Measurements from ENCODE around the gene SUPT6H.
"Not testable (repeated sequence)": the region's sequence is repeated elsewhere in the genome, so short reads cannot be mapped to it uniquely, and the experiment has no call there.

SUPT6H gene

DNA sequence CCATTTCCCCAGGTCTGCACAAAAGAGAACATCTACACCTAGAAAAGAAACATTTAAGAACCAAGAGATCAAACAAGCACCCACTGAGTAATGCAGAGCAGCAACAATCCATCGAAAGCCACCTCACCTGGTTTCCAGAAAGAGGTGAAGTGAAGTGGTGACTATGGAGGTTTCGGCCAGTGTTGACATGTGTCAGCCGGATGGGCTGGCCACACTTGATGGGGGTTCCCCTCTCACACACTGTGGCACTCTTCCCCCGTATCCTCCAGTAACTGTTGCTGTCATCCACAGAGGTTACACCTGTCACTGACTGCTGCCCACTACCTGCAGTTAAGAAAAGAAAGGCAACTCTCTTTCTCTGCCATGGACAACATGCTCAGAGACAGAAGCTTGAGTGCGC is 6.8 kb upstream of the SUPT6H start:
- no peak for DNase-seq

DNA sequence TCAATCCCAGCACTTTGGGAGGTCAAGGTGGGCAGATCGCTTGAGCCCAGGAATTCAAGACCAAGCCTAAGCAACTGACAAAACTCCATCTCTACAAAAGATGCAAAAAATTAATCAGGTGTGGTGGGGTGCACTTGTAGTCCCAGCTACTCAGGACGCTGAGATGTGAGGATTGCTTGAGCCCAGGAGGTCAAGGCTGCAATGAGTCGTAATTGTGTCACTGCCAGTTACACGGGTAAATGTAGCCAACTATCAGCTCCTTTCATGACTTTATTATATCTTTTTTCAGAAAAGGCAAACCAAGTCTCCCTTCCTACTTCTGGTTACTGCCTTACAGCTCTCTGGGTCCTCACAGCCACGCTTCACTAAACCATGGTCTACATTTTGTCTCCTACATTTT is 4.2 kb upstream of the SUPT6H start:
- no peak for DNase-seq

DNA sequence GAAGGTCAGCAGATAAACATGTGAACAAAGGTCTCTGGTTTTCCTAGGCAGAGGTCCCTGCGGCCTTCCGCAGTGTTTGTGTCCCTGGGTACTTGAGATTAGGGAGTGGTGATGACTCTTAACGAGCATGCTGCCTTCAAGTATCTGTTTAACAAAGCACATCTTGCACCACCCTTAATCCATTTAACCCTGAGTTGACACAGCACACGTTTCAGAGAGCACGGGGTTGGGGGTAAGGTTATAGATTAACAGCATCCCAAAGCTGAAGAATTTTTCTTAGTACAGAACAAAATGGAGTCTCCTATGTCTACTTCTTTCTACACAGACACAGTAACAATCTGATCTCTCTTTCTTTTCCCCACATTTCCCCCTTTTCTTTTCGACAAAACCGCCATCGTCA is 3.7 kb upstream of the SUPT6H start:
- not testable (repeated sequence) for DNase-seq

DNA sequence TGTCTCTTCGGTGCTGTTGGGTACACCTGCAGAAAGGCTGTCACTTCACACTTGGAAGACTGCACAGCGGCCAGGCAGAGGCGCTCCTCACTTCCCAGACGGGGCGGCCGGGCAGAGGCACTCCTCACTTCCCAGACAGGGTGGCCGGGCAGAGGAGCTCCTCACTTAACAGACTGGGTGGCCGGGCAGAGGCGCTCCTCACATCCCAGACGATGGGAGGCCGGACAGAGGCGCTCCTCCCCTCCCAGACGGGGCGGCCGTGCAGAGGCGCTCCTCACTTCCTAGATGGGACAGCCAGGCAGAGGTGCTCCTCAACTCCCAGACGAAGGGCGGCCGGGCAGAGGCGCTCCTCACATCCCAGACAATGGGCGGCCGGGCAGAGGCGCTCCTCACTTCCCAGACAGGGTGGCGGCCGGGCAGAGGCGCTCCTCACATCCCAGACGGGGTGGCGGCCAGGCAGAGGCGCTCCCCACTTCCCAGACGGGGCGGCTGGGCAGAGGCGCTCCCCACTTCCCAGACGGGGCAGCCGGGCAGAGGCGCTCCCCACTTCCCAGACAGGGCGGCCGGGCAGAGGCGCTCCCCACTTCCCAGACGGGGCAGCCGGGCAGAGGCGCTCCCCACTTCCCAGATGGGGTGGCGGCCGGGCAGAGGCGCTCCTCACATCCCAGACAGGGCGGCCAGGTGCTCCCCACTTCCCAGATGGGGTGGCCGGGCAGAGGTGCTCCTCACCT is 3.1 kb upstream of the SUPT6H start:
- not testable (repeated sequence) for DNase-seq

DNA sequence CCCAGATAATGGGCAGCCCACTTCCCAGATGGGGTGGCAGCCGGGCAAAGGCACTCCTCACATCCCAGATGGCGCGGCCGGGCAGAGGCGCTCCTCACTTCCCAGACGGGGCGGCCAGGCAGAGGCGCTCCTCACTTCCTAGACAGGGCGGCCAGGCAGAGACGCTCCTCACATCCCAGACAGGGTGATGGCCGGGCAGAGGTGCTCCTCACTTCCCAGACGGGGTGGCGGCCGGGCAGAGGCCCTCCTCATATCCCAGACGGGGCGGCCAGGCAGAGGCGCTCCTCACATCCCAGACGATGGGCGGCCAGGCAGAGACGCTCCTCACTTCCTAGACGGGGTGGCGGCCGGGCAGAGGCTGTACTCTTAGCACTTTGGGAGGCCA is 2.5 kb upstream of the SUPT6H start:
- DNase-seq, result not testable (repeated sequence)

DNA sequence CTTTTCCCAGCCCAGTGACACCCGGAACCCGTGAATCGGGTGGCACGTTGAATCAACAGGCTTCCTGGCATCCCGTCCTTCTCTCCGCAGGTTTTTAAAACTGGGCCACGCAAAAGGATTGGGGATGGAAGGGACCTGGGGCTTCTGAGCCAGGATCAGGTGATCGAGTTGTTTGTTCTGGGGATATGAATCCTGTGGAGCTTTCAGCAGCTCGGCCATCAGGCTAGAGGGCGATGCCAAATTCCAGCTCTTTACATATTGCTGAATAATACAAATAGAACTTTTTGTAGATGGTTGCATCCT is 473 bp downstream of the SUPT6H start:
- DNase-seq, result no peak

DNA sequence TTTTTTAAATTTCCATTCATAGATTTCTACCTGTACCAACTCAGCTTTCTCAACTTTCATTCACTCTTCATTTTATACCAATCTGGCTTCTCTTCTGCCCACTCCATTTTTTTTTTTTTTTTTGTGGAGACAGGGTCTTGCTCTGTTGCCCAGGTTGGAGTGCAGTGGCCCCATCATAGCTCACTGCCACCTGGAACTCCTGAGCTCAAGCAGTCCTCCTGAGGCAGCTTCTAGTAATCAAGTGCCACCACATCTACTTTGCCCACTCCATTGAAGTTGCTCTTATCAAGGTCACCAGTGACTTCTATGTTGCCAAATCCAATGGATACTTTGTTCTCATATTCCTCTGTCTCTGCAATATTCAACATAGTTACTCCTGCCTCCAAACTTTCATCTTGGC is 1.7 kb downstream of the SUPT6H start:
- DNase-seq, result no peak

DNA sequence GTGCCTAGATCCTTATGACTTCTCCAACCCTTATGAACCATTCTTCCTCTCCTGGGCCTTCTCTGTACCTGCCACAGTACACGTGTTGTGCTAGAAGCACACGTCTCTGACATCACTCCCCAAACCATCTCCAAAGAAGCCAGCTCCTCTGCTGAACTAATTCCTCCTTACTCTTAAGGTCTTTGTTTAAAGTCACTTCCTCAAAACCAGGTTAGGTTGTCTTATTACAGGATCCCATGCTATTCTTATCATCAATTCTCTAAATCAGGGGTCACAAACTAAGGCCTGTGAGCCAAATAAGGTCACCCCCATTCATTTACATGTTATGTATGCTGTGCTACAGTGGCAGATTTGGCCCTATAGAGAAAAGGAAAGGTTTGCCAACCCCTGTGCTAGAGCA is 4.0 kb downstream of the SUPT6H start:
- DNase-seq, result no peak

DNA sequence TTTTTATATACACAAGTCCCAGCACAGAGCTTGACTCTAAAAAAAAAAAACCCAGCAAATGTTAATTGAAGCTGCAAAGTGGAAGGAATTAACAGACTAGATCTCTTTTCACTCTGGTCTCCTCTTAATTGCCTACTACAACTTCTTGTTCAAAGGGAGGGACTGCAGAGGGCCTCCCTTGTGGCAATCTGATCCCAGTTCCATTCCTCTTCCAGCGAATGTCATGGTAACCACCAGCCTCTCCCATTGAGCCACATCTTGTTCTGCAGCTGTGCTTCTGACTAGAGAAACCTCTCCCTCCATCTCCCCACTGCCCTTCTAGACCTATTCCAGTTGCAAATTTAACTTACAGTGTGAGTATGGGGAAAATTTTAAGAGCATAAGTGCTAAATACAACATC is 5.9 kb downstream of the SUPT6H start:
- DNase-seq, result no peak

DNA sequence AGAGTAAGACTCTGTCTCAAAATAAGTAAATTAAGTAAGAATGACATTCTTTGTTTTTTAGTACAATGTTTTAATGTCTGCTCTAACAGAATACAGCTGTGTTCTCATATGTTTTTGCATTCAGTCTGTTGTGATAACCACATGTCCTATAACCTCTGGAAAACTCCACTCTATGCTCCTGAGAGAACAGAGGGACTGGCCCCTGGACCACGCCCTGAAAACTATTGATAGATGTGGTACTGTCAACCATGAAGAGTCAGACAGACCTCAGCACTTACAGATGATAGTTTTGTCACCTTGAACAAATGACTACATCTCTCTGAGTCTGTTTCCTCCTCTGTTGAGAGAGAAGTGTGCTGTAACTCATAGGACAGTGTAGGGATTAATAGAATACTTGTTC is 7.9 kb downstream of the SUPT6H start:
- no peak for DNase-seq

DNA sequence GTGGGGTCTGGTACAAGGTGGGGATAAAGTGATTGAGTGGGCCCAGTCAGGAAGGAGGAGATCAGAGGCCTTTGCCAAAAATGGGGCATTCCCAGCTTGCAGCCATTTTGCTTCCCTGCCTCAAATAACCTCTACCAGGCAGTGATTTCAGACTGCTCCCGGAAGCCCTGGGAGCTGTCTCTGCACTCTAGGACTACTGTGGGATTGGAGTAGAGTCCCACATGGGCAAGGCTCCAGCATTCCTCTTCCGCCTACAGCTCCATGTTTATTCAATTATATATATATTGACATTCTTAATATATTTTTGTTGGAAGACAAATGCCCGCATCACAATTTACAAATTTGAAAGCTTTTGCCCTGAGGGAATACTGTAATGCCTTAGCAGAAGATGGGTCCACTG is 13.5 kb downstream of the SUPT6H start:
- no peak for DNase-seq

DNA sequence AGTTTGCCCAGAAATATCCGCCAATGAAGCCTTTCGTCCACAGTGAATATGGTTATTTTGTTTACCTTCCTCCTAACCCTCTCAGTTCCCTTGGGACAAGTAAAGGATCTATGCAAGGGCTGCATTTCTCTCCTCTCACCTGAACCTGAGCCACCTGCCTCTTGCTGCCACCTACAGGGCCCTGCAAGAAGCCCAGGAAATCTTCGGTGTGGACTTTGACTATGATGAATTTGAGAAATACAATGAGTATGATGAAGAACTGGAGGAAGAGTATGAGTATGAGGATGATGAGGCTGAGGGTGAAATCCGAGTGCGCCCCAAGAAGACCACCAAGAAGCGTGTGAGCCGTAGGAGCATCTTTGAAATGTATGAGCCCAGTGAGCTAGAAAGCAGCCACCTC is 14.0 kb downstream of the SUPT6H start:
- DNase-seq, result no peak

DNA sequence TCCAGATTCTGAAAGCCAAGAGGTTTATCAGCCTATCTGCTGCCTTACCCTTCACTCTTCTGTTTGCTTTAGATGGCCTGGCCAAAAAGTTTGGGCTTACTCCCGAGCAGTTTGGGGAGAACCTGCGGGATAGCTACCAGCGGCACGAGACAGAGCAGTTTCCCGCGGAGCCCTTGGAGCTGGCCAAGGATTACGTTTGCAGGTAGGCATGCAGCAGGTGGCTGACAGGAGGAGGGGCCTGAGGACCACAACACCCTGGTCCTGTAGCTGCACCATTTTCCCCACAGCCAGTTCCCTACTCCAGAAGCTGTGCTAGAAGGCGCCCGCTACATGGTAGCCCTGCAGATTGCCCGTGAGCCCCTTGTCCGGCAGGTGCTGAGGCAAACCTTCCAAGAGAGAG is 20.6 kb downstream of the SUPT6H start:
- DNase-seq, result no peak

DNA sequence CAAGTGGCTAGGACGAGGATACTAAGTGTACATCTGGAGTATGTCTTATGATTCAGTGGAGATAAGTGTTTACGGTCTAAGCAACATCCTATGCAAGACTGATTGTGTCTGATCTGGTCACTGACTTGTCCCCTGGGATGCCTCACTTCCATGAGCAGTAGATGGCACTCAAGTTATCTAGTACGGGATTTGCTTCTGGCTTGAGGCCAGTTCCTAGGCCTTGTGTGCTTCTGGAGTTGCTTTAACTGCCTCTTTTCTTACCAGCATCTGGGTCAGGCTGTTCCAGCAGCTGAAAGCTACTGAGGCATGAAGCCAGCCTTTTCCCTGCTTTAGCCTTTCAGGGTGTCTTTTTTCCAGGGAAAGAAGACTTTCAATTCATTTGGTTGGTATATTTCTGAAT is 23.0 kb downstream of the SUPT6H start:
- DNase-seq, result no peak

DNA sequence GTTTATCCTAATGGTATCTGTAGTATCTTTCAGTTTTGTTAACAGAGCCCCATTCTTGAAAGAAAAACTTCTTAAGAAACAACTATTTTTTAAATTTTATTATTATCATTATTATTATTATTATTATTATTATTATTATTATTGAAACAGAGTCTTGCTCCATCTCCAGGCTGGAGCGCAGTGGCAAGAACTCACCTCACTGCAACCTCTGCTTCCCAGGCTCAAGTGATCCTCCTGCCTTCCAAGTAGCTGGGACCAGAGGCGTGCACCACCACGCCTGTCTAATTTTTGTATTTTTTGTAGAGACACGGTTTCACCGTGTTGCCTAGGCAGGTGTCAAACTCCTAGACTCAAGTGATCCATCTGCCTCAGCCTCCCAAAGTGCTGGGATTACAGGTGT is 23.4 kb downstream of the SUPT6H start:
- DNase-seq, result no peak

DNA sequence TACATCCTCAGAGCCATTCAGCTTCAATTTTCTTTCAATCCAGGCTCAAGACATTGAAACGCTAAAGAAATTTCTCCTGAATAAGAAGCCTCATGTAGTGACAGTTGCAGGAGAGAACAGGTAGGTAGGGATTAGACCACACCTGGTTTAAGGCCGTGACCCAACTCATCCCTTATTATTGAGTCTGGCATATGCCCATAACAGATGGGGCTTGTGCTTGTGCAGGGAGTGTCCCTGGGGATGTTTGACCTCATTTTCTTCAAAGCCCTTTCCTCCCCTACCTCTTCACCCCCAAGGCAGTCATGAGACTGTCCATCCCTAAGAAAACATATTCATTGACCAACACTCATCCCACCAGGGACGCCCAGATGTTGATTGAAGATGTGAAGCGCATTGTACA is 24.3 kb downstream of the SUPT6H start:
- DNase-seq, result no peak

DNA sequence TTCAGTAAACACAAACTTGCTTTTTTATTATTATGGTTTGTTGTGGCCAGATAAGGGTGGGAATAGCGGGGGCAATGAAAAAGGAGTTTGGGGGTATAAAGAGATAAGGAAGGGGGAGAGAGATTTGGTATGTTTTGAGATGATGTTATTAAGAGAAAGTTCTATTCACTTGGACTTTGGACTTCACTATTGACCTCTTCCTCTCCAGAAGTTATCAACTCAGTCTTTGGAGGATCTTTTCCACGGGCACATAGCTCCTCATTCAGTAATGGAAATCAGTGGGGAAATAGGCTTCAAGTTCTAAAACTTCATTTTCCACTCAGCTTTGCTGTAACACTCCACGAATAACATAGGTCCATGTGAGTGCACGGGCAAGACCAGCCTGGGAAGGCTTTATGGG is 26.5 kb downstream of the SUPT6H start:
- DNase-seq, result no peak

DNA sequence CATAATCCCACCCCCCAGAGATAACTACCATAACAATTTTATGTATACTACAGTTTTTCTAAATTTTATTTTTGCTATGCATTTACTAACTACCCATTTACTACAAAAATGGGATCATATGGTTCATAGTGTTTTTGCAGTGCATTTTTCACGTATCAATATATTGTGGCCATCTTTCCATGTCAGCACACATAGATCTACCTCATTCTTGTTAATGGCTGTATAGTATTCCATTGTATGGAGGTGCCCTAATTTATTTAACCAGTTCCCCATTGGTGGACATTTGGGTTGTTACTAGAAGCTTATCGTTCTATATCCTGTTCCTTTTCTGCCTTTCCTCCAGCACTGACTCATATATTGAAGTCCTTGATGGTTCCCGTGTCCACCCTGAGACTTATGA is 27.0 kb downstream of the SUPT6H start:
- DNase-seq, result no peak

DNA sequence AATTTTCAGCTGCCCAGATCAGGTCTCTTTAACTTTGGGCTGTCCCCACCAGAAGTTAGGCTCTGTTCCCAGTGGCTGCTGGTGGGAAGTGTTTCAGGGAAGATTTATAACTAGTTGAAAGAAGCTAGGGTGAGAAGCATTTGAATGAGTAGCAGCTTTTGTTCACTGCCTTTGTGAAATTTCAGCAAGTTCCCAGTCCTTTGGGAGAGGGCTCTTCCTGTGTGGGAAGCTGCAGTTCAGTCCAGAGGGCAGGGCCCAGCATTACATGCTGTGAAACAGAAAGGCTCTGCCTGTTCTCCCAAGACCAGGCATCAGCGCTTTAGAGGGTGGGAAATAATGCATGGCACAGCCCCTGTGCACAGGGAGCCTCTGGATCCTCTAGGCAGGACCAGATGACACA is 31.9 kb downstream of the SUPT6H start:
- no peak for DNase-seq

DNA sequence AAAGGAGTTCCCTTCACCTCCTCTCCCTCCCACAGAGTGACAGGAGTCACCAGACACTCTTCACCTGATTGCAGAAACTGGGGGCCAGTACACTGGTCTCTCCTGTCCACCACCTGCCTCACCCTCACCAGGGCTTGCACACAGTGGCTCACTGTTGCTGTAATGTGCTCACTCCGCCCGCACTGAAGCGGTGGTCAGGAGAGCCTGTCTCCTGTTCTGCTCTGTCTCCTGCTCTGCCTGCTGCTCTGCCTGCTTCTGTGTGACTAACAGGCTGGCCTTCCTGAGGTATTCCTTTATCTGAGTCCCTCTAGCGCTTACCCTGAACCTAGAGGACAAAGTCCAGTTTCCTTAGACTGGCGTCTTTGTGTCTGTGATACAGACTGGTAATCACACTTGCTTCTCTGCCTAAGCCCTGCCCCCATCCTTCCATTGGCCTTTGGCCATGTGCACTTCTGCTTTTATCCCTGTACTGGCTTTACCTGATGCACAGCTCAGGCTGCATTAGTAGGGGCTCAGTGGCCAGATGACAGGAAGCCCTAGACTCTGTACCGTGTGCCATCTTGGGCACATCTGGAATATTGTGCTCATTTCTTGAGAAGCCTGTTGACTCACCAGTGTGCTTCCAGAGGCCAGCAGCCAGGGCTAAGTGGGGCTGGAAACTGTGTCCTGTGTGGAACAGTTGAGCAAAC is 36.4 kb downstream of the SUPT6H start:
- no peak for DNase-seq

DNA sequence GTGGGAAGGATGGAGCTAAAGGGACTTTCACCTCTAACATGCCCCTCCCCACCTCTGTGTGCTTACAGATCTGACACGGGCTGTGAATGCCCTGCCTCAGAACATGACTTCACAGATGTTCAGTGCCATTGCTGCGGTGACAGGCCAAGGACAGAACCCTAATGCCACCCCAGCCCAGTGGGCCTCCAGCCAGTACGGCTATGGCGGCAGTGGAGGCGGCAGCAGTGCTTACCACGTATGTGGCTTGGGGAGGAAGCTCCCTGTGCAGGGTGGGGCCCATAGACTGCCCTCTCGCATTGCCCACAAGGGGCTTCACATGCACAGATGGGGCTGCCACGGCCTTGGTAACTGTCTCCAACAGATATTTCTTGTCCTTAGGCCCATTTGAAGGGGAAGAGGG is 38.3 kb downstream of the SUPT6H start:
- no peak for DNase-seq

DNA sequence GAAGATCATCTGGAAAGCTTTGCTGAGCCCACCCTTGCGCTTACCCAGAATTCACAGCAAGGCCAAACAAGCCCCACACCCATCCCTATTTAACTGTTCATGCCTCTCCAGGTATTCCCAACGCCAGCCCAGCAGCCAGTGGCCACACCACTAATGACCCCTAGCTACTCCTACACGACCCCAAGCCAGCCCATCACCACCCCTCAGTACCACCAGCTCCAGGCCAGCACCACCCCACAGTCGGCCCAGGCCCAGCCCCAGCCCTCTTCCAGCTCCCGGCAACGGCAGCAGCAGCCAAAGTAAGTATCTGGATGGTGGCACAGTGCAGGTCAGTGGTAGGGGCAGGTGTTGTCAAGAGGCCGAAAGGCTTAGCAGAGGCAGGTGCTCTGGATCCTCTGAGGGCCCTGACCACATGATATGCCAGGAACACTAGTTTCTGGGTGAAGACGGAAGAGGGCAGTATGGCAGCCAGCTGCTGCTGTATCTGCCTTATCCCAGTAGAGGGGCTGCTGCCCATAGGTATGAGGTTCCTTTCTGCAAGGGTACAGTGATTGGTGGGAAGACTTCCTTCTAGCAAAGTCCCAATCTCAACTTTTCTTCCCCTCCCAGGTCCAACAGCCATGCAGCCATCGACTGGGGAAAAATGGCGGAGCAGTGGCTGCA is 39.0 kb downstream of the SUPT6H start:
- no peak for DNase-seq

DNA sequence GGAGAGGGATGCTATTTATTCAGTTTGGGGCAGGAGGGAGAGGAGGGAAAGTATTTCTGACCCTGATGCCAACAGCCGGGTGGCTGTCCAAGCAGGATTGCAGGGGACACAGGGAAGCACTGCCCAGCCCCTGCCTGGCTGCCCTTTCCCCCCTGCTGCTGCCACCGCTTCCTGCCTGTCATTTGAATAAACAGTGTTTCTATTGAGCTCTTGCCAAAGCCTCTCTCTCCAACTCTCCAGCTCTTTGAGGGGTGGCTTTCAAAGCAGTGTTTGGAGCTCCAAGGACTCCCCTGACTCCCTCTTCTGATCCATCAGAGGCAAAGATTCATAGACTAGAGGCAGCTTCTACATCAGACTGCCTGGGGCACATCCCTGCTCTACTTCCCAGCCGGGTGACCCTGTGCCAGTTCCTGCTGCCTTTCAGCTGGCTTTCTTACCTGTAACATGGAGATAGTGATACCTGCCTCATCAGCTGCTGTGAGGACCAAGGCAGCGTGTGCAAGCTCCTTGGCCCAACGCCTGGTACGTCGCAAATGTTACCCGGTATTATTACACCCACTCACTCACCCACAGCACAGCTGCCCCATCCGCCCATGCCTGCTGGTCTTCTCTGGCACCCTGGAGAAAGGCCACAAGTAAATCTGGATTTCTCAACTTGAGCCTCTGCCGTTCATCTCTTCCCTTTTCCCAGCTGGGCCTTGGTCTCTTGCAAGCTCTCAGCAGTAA is 40.2 kb downstream of the SUPT6H start:
- no peak for DNase-seq

DNA sequence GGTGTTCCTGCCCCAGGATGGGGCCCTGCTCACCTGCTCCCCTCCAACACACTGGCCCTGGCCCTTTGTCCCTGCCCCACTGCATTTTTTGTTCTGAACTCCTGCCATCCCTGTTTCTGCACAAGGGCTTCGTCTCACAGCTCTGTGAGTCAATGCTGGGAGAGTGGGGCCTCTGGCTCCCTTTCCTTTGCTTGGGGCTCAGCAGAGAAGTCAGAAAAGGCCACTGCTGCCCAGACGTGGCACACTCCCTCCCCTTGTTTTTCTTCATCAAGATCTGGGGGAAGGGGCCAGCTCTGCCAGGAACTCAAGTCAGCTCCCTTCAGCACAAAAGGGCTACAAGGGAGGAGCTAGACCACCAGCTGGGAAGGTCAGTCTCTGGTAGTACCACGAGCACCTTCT is 40.7 kb downstream of the SUPT6H start:
- DNase-seq, result no peak
